DND-41 (cell line): ENCODE data around the gene C1QTNF1.

Experiments used
- ATAC-seq: fragments of 200-7000 bp; cut with Tn5 transposase; 3 replicates; pipeline ENCODE4 v1.9.1; 2021; ENCODE audit warnings: low read depth; ENCODE audit not compliant: insufficient read depth
- DNase-seq: peaks from one replicate; pipeline ENCODE4 v3.0.0-alpha.2; 2020
- H2AFZ ChIP-seq: 2 replicates; pipeline ENCODE4 v1.6.0; 2012; ENCODE audit warnings: low read depth, low read length
- H3K27ac ChIP-seq: 2 replicates; pipeline ENCODE4 v1.5.1; 2012; ENCODE audit warnings: low read length, inconsistent platforms
- H3K27me3 ChIP-seq: fragments of 200-600 bp; sonication (generic); 2 replicates; pipeline ENCODE4 v1.6.0; 2012; ENCODE audit warnings: low read length, mild to moderate bottlenecking, inconsistent platforms; ENCODE audit not compliant: insufficient read depth, poor library complexity
- H3K36me3 ChIP-seq: 2 replicates; pipeline ENCODE4 v1.5.1; 2012; ENCODE audit warnings: low read length, inconsistent platforms; ENCODE audit not compliant: insufficient read depth
- H3K4me1 ChIP-seq: 2 replicates; pipeline ENCODE4 v1.5.1; 2012; ENCODE audit warnings: mild to moderate bottlenecking, low read length; ENCODE audit not compliant: insufficient read depth
- H3K4me2 ChIP-seq: 2 replicates; pipeline ENCODE4 v1.6.0; 2012; ENCODE audit warnings: mild to moderate bottlenecking, moderate library complexity, low read length, inconsistent platforms; ENCODE audit not compliant: insufficient read depth
- H3K4me3 ChIP-seq, 2 experiments: fragments of 200-600 bp in 1 of 2; shearing (Covaris generic) in 1 of 2; 2 replicates each; pipeline ENCODE4 v1.5.1; 2012 to 2016; ENCODE audit warnings: inconsistent platforms in 2 of 2, low read length in 2 of 2, mild to moderate bottlenecking in 2 of 2, low read depth in 1 of 2, moderate library complexity in 1 of 2
- H3K79me2 ChIP-seq: 2 replicates; pipeline ENCODE4 v1.6.0; 2012; ENCODE audit warnings: low read length, inconsistent platforms; ENCODE audit not compliant: insufficient read depth
- H3K9ac ChIP-seq: 2 replicates; pipeline ENCODE4 v1.6.0; 2012; ENCODE audit warnings: low read depth, mild to moderate bottlenecking, inconsistent platforms, low read length, moderate library complexity
- H3K9me3 ChIP-seq: 2 replicates; pipeline ENCODE4 v1.5.1; 2012; ENCODE audit warnings: low read length, moderate library complexity, mild to moderate bottlenecking, inconsistent platforms; ENCODE audit not compliant: insufficient read depth, severe bottlenecking
- H4K20me1 ChIP-seq: 2 replicates; pipeline ENCODE4 v1.6.0; 2012; ENCODE audit warnings: low read length; ENCODE audit not compliant: insufficient read depth
- CTCF ChIP-seq: IDR thresholded peaks from 2 replicates; pipeline ENCODE4 v1.5.1; 2012; ENCODE audit warnings: borderline replicate concordance, low read length, moderate library complexity, mild to moderate bottlenecking; ENCODE audit not compliant: poor library complexity, severe bottlenecking; ENCODE audit errors: extremely low read depth
- EZH2 ChIP-seq: IDR thresholded peaks from 3 replicates; pipeline ENCODE4 v1.6.1; 2012; ENCODE audit warnings: borderline replicate concordance, low read depth, mild to moderate bottlenecking, moderate library complexity, low read length, inconsistent platforms; ENCODE audit not compliant: severe bottlenecking

The C1QTNF1 gene

GRCh38 chr17:79038545-79039135 is 14.7 kb downstream of the C1QTNF1 start:
- Histone ChIP-seq H2AFZ (no peak overlapping the region), H3K27me3 (no peaks in the 10 kb centered on the region), H3K4me2 (no peak overlapping the region), H3K4me3 (no peak overlapping the region), H3K79me2 (no peaks in the 10 kb centered on the region), H3K27ac (no peak overlapping the region), H3K36me3 (no peaks in the 10 kb centered on the region), H3K9me3 (no peaks in the 10 kb centered on the region), H4K20me1 (peaks cover 8% of the 10 kb centered on the region; the same call in 1 of the 2 replicates), H3K9ac (no peak overlapping the region), H3K4me1 (no peaks in the 10 kb centered on the region)
- TF ChIP-seq EZH2 = no peak
- TF ChIP-seq CTCF = no peak
- no peak for DNase-seq
- ATAC-seq = no peak

- Histone ChIP-seq H4K20me1 (0 out of 2 replicates have a peak, but pooled peaks cover 8% of the 10 kb centered on the region), H3K36me3 (no peaks in the 10 kb centered on the region), H3K27me3 (no peaks in the 10 kb centered on the region), H3K79me2 (no peaks in the 10 kb centered on the region), H3K27ac (no peak overlapping the region), H3K4me1 (no peaks in the 10 kb centered on the region), H2AFZ (no peak overlapping the region), H3K9me3 (no peaks in the 10 kb centered on the region), H3K4me2 (no peak overlapping the region), H3K9ac (no peak overlapping the region), H3K4me3 (no peak overlapping the region)
- ATAC-seq (no peak), DNase-seq (no peak)
- no peak for TF ChIP-seq CTCF
- no peak for TF ChIP-seq EZH2
Measured at GRCh38 chr17:79039171-79039570, 15.2 kb downstream of the C1QTNF1 start.

- no peak for ATAC-seq
- Histone ChIP-seq H2AFZ (no peak overlapping the region), H3K27ac (no peak overlapping the region), H3K9me3 (no peaks in the 10 kb centered on the region), H3K4me1 (no peaks in the 10 kb centered on the region), H3K4me2 (no peak overlapping the region), H3K36me3 (no peaks in the 10 kb centered on the region), H3K27me3 (no peaks in the 10 kb centered on the region), H3K9ac (no peak overlapping the region), H4K20me1 (0 out of 2 replicates have a peak, but pooled peaks cover 8% of the 10 kb centered on the region), H3K79me2 (no peaks in the 10 kb centered on the region), H3K4me3 (no peak overlapping the region)
- no peak for TF ChIP-seq CTCF
- TF ChIP-seq EZH2 = no peak
- no peak for DNase-seq
Measured at GRCh38 chr17:79039886-79040285, 15.9 kb downstream of the C1QTNF1 start.
